Caco-2 (cell line): ENCODE measurements around the gene PRPF38A. TPM values are rescaled to one million over a fixed set of nuclear protein-coding genes. Genes with fewer than 3 reads are reported as not detected.
A peak's percentile ranks its signal among the peaks of the same experiment; 100 is the strongest.

Source experiments
- BruUV-seq: library from RNA; stranded (reverse); fragments of 400-500 nt; replicated peaks from 2 replicates; lab custom pipeline; 2021; lab: Mats Ljungman, UMichigan
- CTCF ChIA-PET: fragments of 300-600 bp; sonication (Branson Sonifier 250); formaldehyde crosslinking; loops from one replicate; lab custom pipeline; 2022; ENCODE audit warnings: antibody characterized with exemption; lab: Charles Lee
- POLR2A ChIA-PET: fragments of 300-600 bp; sonication (Branson Sonifier 250); formaldehyde crosslinking; loops from one replicate; lab custom pipeline; 2022; ENCODE audit warnings: antibody characterized with exemption; lab: Charles Lee
- DNase-seq, 2 experiments: peaks; one replicate each; pipeline versions ENCODE4 v3.0.0 to v3.0.0-alpha.2; 2020 to 2022
- H3K27me3 ChIP-seq: replicated peaks from 2 replicates; pipeline ENCODE4 v1.6.0; 2011; ENCODE audit warnings: low read length; ENCODE audit not compliant: control insufficient read depth, insufficient read depth
- H3K36me3 ChIP-seq: 2 replicates; pipeline ENCODE4 v1.5.1; 2011; ENCODE audit warnings: low read length; ENCODE audit not compliant: control insufficient read depth, insufficient read depth
- H3K4me1 ChIP-seq: fragments of 250-450 bp; sonication (Bioruptor Pico); 2 replicates; pipeline ENCODE4 v1.5.1; 2020; ENCODE audit warnings: mild to moderate bottlenecking
- H3K4me3 ChIP-seq: 2 replicates; pipeline ENCODE4 v1.5.1; 2011; ENCODE audit warnings: low read depth, mild to moderate bottlenecking, control low read depth, low read length
- H3K9me3 ChIP-seq: fragments of 250-450 bp; sonication (Bioruptor Pico); 2 replicates; pipeline ENCODE4 v1.5.1; 2020; ENCODE audit warnings: mild to moderate bottlenecking, moderate library complexity
- H3K27ac Mint-ChIP-seq: one replicate; pipeline ENCODE4 v1.8.0; 2022; ENCODE audit warnings: mixed read lengths; ENCODE audit not compliant: unreplicated experiment
- H3K27me3 Mint-ChIP-seq: one replicate; pipeline ENCODE4 v1.8.0; 2022; ENCODE audit warnings: mixed read lengths; ENCODE audit not compliant: insufficient read depth, unreplicated experiment
- H3K36me3 Mint-ChIP-seq: one replicate; pipeline ENCODE4 v1.8.0; 2022; ENCODE audit warnings: mild to moderate bottlenecking, mixed read lengths; ENCODE audit not compliant: insufficient read depth, unreplicated experiment
- H3K4me1 Mint-ChIP-seq: one replicate; pipeline ENCODE4 v1.8.0; 2022; ENCODE audit warnings: low read depth, mixed read lengths; ENCODE audit not compliant: unreplicated experiment
- H3K4me3 Mint-ChIP-seq: one replicate; pipeline ENCODE4 v1.8.0; 2022; ENCODE audit warnings: mild to moderate bottlenecking, moderate library complexity, mixed read lengths; ENCODE audit not compliant: unreplicated experiment
- H3K9me3 Mint-ChIP-seq: one replicate; pipeline ENCODE4 v1.8.0; 2022; ENCODE audit warnings: mixed read lengths; ENCODE audit not compliant: unreplicated experiment
- intact Hi-C: fragments of 100-400 bp; cut with micrococcal nuclease; formaldehyde crosslinking; loops from one replicate; pipeline ENCODE4 v1.10.0; 2022; ENCODE audit not compliant: unreplicated experiment
- total RNA-seq: library from RNA; stranded (reverse); gene quantifications from 2 replicates; pipeline ENCODE4 v1.2.3, GENCODE V29; 2022
- TF ChIP-seq, protein P1 (sequence below), 2 experiments: fragments of 200-600 bp in 1 of 2; IDR thresholded peaks; 1 replicate in 1 of 2; 2 replicates in 1 of 2; pipeline versions ENCODE4 v1.5.1 to v1.8.0; 2011 to 2022; ENCODE audit warnings: antibody characterized with exemption in 1 of 2, control low read depth in 1 of 2, inconsistent platforms in 1 of 2, low read depth in 1 of 2, low read length in 1 of 2, mild to moderate bottlenecking in 1 of 2, moderate library complexity in 1 of 2; ENCODE audit not compliant: insufficient read depth in 1 of 2, severe bottlenecking in 1 of 2, unreplicated experiment in 1 of 2

PRPF38A gene
- total RNA-seq, 1 experiment from 2014 or later, result 43.1 TPM

DNA sequence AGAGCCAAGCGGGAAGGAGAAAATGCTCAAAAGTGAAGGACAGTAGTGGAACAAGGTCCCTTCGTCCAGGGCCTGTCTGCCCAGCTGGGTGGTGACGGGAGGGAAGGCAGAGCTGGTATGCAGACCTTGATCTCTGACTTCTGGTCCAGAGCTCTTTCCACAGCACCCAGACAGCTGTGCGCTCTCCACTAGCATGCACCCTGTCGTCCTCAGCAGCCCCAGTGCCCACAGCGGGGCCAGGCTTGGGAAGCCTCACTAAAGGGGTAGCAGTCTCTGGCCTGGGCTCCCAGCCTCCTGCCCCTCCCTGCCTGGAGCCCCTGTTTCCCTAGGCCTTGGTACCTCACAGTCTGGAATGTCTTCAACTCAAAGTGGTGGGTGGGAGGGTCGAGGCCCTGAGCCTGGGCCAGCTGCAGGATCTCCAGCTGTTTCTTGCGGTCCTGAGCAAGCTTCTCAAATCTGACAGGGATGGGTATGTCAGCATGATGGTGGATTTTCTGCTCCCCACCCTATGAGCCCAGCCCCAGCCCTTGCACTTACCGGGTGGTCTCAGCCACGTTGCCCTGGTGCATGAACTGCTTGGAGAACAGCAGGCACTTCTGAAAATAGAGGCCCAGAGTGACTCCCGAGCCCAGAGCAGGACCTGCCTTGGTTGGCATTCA lies 48.4 kb upstream of the PRPF38A start:
- CTCF ChIA-PET, result no interaction called here
- no peaks in the 10 kb centered on the region for H3K9me3 Mint-ChIP-seq
- peaks cover 3% of the 10 kb centered on the region for H3K36me3 ChIP-seq

GRCh38 chr1:52356818-52357355 lies 47.5 kb upstream of the PRPF38A start:
- POLR2A ChIA-PET, result no interaction called here

More for the DNA sequence above, 48.4 kb upstream of the PRPF38A start:
- Mint-ChIP-seq H3K27me3 (no peaks in the 10 kb centered on the region), H3K4me1 (no peaks in the 10 kb centered on the region), H3K4me3 (no peak overlapping the region), H3K36me3 (peaks cover 76% of the 10 kb centered on the region), H3K27ac (peak overlapping the region; percentile 56)
- no TSS peak for BruUV-seq
- TF ChIP-seq, protein P1, sequence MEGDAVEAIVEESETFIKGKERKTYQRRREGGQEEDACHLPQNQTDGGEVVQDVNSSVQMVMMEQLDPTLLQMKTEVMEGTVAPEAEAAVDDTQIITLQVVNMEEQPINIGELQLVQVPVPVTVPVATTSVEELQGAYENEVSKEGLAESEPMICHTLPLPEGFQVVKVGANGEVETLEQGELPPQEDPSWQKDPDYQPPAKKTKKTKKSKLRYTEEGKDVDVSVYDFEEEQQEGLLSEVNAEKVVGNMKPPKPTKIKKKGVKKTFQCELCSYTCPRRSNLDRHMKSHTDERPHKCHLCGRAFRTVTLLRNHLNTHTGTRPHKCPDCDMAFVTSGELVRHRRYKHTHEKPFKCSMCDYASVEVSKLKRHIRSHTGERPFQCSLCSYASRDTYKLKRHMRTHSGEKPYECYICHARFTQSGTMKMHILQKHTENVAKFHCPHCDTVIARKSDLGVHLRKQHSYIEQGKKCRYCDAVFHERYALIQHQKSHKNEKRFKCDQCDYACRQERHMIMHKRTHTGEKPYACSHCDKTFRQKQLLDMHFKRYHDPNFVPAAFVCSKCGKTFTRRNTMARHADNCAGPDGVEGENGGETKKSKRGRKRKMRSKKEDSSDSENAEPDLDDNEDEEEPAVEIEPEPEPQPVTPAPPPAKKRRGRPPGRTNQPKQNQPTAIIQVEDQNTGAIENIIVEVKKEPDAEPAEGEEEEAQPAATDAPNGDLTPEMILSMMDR (IDR thresholded peaks at IDR 0.05; ENCODE audit: insufficient read depth in 1 of 2, low read depth in 1 of 2, low read length in 1 of 2, severe bottlenecking in 1 of 2, unreplicated experiment in 1 of 2), result no peak
- intact Hi-C loops, result no loop called here
- POLR2A ChIA-PET, result no interaction called here
- Histone ChIP-seq H3K27me3 (no peaks in the 10 kb centered on the region), H3K4me3 (no peak overlapping the region), H3K9me3 (no peaks in the 10 kb centered on the region), H3K4me1 (no peaks in the 10 kb centered on the region)
- no peak for DNase-seq

DNA sequence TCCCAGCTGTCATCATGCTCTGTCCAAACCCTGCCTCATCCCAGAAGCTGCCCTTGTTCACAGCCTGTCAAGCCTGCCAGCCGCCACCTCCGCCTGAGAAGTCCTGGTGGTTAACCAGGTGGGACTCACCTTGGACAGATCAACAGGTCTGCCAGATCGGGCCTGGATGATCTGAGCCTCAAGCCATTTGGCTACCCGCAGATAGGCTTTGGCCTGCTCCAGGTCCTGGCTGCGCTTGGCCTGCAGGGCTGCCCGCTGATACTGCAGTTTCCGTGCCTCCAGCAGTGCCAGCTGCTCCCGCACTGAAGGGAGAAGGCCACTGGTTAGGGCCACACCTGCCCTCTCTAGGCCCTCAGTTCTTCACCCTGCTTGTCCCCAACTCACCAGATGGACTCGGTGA lies 47.0 kb upstream of the PRPF38A start:
- CTCF ChIA-PET, result no interaction called here
- H3K9me3 Mint-ChIP-seq, result no peaks in the 10 kb centered on the region
- no TSS peak for BruUV-seq

More at GRCh38 chr1:52356818-52357355, 47.5 kb upstream of the PRPF38A start:
- DNase-seq, result no peak
- Mint-ChIP-seq H3K27ac (peak overlapping the region; percentile 56), H3K4me3 (no peak overlapping the region), H3K9me3 (no peaks in the 10 kb centered on the region), H3K36me3 (peaks cover 72% of the 10 kb centered on the region), H3K4me1 (no peaks in the 10 kb centered on the region), H3K27me3 (no peaks in the 10 kb centered on the region)
- intact Hi-C loops, result no loop called here
- H3K36me3 ChIP-seq, result peaks cover 5% of the 10 kb centered on the region
- CTCF ChIA-PET, result no interaction called here
- no TSS peak for BruUV-seq
- TF ChIP-seq, protein P1 (IDR thresholded peaks at IDR 0.05; ENCODE audit: insufficient read depth in 1 of 2, low read depth in 1 of 2, low read length in 1 of 2, severe bottlenecking in 1 of 2, unreplicated experiment in 1 of 2), result no peak
- no peaks in the 10 kb centered on the region for H3K4me1 ChIP-seq
- no peaks in the 10 kb centered on the region for H3K27me3 ChIP-seq
- H3K9me3 ChIP-seq, result no peaks in the 10 kb centered on the region
- no peak overlapping the region for H3K4me3 ChIP-seq

More for the DNA sequence above, 47.0 kb upstream of the PRPF38A start:
- Mint-ChIP-seq H3K27me3 (no peaks in the 10 kb centered on the region), H3K4me3 (no peak overlapping the region), H3K4me1 (no peaks in the 10 kb centered on the region), H3K27ac (no peak overlapping the region), H3K36me3 (peaks cover 77% of the 10 kb centered on the region)
- H3K9me3 ChIP-seq, result no peaks in the 10 kb centered on the region
- H3K27me3 ChIP-seq, result no peaks in the 10 kb centered on the region
- DNase-seq, result no peak
- H3K4me3 ChIP-seq, result no peak overlapping the region
- intact Hi-C loops, result no loop called here
- H3K4me1 ChIP-seq, result no peaks in the 10 kb centered on the region
- POLR2A ChIA-PET, result no interaction called here
- TF ChIP-seq, protein P1 (IDR thresholded peaks at IDR 0.05; ENCODE audit: insufficient read depth in 1 of 2, low read depth in 1 of 2, low read length in 1 of 2, severe bottlenecking in 1 of 2, unreplicated experiment in 1 of 2), result no peak
- peaks cover 5% of the 10 kb centered on the region for H3K36me3 ChIP-seq
